GM18873 (cell line): Measurements from ENCODE around the gene AHNAK2.
"Not testable (repeated sequence)": the region's sequence is repeated elsewhere in the genome, so short reads cannot be mapped to it uniquely, and the experiment has no call there.

Experiments
- ATAC-seq: cut with Tn5 transposase; IDR thresholded peaks from one replicate; pipeline ENCODE4 v1.9.1; 2021; ENCODE audit warnings: mild to moderate bottlenecking, moderate library complexity, moderate number of reproducible peaks; ENCODE audit not compliant: unreplicated experiment, low FRiP score

The AHNAK2 gene

GRCh38 chr14:104956290-104956890, 21.8 kb downstream of the AHNAK2 start:
- ATAC-seq = no peak

- no peak for ATAC-seq
Measured at GRCh38 chr14:104955396-104955770, 22.8 kb downstream of the AHNAK2 start.

- ATAC-seq = no peak
Measured at GRCh38 chr14:104954746-104955395, 23.3 kb downstream of the AHNAK2 start.

GRCh38 chr14:104953896-104954656, 24.1 kb downstream of the AHNAK2 start:
- ATAC-seq = no peak

- ATAC-seq = no peak
Measured at GRCh38 chr14:104953097-104953496, 25.1 kb downstream of the AHNAK2 start.

GRCh38 chr14:104951863-104952657, 26.1 kb downstream of the AHNAK2 start:
- ATAC-seq = not testable (repeated sequence)

GRCh38 chr14:104950701-104951100, 27.5 kb downstream of the AHNAK2 start:
- ATAC-seq = not testable (repeated sequence)

GRCh38 chr14:104950021-104950420, 28.2 kb downstream of the AHNAK2 start:
- no peak for ATAC-seq

- ATAC-seq = not testable (repeated sequence)
Measured at GRCh38 chr14:104949406-104949955, 28.7 kb downstream of the AHNAK2 start.

- no peak for ATAC-seq
Measured at GRCh38 chr14:104948736-104949031, 29.5 kb downstream of the AHNAK2 start.

- ATAC-seq = not testable (repeated sequence)
Measured at GRCh38 chr14:104947881-104948735, 30.1 kb downstream of the AHNAK2 start.

GRCh38 chr14:104947201-104947600, 31.0 kb downstream of the AHNAK2 start:
- not testable (repeated sequence) for ATAC-seq

GRCh38 chr14:104945986-104946965, 31.9 kb downstream of the AHNAK2 start:
- not testable (repeated sequence) for ATAC-seq

- not testable (repeated sequence) for ATAC-seq
Measured at GRCh38 chr14:104945266-104945665, 32.9 kb downstream of the AHNAK2 start.

- not testable (repeated sequence) for ATAC-seq
Measured at GRCh38 chr14:104944436-104945205, 33.6 kb downstream of the AHNAK2 start.

- not testable (repeated sequence) for ATAC-seq
Measured at GRCh38 chr14:104944016-104944308, 34.2 kb downstream of the AHNAK2 start.

- ATAC-seq = not testable (repeated sequence)
Measured at GRCh38 chr14:104943216-104944015, 34.8 kb downstream of the AHNAK2 start.
